ENCODE data around the gene PEMT.

- TF ChIP-seq XRCC4 (IDR thresholded peaks at IDR 0.05; ENCODE audit: extremely low read depth, insufficient read depth, insufficient read length) (no peak), TEAD4 (IDR thresholded peaks at IDR 0.05; ENCODE audit: low read length) (no peak), TEAD4 (CRISPR knock-in tag; IDR thresholded peaks at IDR 0.05; ENCODE audit: borderline replicate concordance) (no peak)
Observed at GRCh38 chr17:17472333-17472920, 119.1 kb downstream of the PEMT start.

Data from K562 (cell line).